Adipose tissue (tissue), 3 donors: ENCODE measurements around the gene PCDHGA3. TPM values are rescaled to one million over a fixed set of nuclear protein-coding genes. Genes with fewer than 3 reads are reported as not detected.
"Not testable (repeated sequence)": the region's sequence is repeated elsewhere in the genome, so short reads cannot be mapped to it uniquely, and the experiment has no call there.

Experiments
- H3K27ac ChIP-seq: one replicate; pipeline ENCODE4 v1.5.1; 2013; ENCODE audit warnings: low read depth, low read length
- WGBS, 3 donors: extraction: QIAGEN DNeasy Blood & Tissue Kit; methylation state at CpG; one replicate each; pipeline ENCODE4 v1.1.7; 2013; 5-methylcytosine and 5-hydroxymethylcytosine counted together
- polyA plus RNA-seq, 3 donors: library from polyadenylated mRNA; stranded (reverse); fragments of 200-250 nt; gene quantifications; one replicate each; pipeline ENCODE4 v1.2.3, GENCODE V29; 2013
- donor health status: healthy with polysubstance abuse.
- donor health status: Bipolar disorder and iron deficiency.
- donor health status: healthy.

Gene PCDHGA3
- polyA plus RNA-seq, 3 donors: 0.45 to 0.82 (median 0.54) TPM

- 21 to 24% (median 22%) methylated on average over 31 of the region's 31 CpGs for WGBS, 3 donors
- no peak overlapping the region for H3K27ac ChIP-seq
Measured at GRCh38 chr5:141343953-141344463, 379 bp downstream of the PCDHGA3 start.

- H3K27ac ChIP-seq: no peak overlapping the region
- 29 to 38% (median 32%) methylated on average over 20 of the region's 20 CpGs for WGBS, 3 donors
Measured at GRCh38 chr5:141345327-141345726, 1.7 kb downstream of the PCDHGA3 start.

- 37 to 42% (median 39%) methylated on average over 20 to 24 of the region's 35 CpGs for WGBS, 3 donors
- not testable (repeated sequence) for H3K27ac ChIP-seq
Measured at GRCh38 chr5:141346017-141346416, 2.4 kb downstream of the PCDHGA3 start.

GRCh38 chr5:141349917-141350619 lies 6.4 kb downstream of the PCDHGA3 start, which contains the start of gene PCDHGB1:
Gene PCDHGB1 (plus strand): TSS chr5:141350099. CDS start chr5:141350261, 162 bp downstream.
- WGBS, 3 donors: 19 to 25% (median 23%) methylated on average over 29 of the region's 29 CpGs
- no peak within 1 kb of the TSS for H3K27ac ChIP-seq

DNA sequence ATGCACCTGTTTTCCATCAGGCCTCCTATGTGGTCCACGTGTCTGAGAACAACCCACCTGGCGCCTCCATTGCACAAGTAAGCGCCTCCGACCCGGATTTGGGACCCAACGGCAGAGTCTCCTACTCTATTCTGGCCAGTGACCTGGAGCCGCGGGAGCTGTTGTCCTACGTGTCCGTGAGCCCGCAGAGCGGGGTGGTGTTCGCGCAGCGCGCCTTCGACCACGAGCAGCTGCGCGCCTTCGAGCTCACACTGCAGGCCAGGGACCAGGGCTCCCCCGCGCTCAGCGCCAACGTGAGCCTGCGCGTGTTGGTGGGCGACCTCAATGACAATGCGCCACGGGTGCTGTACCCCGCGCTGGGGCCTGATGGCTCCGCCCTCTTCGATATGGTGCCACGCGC lies 8.0 kb downstream of the PCDHGA3 start:
- no peak overlapping the region for H3K27ac ChIP-seq
- WGBS, 3 donors: 32 to 35% (median 34%) methylated on average over 31 to 32 of the region's 36 CpGs

DNA sequence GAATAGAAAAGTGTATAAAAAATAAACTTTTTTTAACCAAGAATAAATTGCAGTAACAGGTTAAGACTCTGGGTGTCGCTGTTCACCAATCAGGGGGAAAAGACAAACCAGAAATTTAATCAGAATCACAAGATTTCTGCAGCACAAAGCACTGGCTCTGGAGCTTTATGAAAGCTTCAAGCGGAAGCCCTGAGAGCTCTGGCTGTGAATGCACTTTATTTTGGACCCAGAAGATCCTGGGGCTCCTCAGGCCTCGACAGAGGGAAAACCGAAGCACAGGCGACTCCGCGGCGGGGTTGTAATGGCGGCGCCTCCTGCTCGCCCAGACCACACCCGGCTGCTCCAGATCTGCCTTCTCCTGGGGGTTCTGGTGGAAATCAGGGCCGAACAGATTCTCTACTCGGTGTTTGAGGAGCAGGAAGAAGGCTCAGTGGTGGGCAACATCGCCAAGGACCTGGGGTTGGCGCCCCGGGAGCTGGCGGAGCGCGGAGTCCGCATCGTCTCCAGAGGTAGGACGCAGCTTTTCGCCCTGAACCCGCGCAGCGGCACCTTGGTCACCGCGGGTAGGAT lies 11.4 kb downstream of the PCDHGA3 start, which contains the start of gene PCDHGA4:
PCDHGA4 (plus strand) TSS at position 122 of the 570 bp plus-strand sequence; CDS start at position 209, 87 bp downstream.
- 14 to 15% (median 15%) methylated on average over 29 of the region's 29 CpGs for WGBS, 3 donors
- H3K27ac ChIP-seq: no peak within 1 kb of the TSS

- 47 to 50% (median 48%) methylated on average over 24 of the region's 24 CpGs for WGBS, 3 donors
- H3K27ac ChIP-seq: no peak overlapping the region
Measured at GRCh38 chr5:141355641-141356040, 12.0 kb downstream of the PCDHGA3 start.

DNA sequence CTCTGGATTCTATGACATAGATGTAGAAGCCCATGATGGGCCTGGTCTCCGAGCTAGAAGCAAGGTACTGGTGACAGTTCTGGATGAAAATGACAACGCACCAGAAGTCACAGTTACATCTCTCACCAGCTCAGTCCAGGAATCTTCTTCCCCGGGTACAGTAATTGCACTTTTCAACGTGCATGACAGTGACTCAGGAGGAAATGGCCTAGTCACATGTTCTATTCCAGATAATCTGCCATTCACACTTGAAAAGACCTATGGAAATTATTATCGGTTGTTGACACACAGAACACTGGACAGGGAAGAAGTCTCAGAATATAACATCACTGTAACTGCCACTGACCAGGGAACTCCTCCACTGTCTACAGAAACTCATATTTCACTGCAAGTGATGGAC lies 12.5 kb downstream of the PCDHGA3 start:
- WGBS, 3 donors: 68 to 72% (median 69%) methylated on average over 5 of the region's 5 CpGs

GRCh38 chr5:141356950-141357349 lies 13.3 kb downstream of the PCDHGA3 start:
- H3K27ac ChIP-seq: no peak overlapping the region
- WGBS, 3 donors: 40 to 48% (median 43%) methylated on average over 19 of the region's 19 CpGs

More for the DNA sequence above, 12.5 kb downstream of the PCDHGA3 start:
- no peak overlapping the region for H3K27ac ChIP-seq

- no peak within 1 kb of the TSS for H3K27ac ChIP-seq
- 13 to 19% (median 17%) methylated on average over 24 of the region's 24 CpGs for WGBS, 3 donors
Measured at GRCh38 chr5:141359790-141360426, 16.3 kb downstream of the PCDHGA3 start, which contains the start of gene PCDHGB2. Gene PCDHGB2 (plus strand): TSS chr5:141359994. CDS start chr5:141360136, 142 bp downstream.

GRCh38 chr5:141360685-141361084 lies 17.1 kb downstream of the PCDHGA3 start:
- no peak overlapping the region for H3K27ac ChIP-seq
- WGBS, 3 donors: 29 to 39% (median 33%) methylated on average over 15 of the region's 15 CpGs

DNA sequence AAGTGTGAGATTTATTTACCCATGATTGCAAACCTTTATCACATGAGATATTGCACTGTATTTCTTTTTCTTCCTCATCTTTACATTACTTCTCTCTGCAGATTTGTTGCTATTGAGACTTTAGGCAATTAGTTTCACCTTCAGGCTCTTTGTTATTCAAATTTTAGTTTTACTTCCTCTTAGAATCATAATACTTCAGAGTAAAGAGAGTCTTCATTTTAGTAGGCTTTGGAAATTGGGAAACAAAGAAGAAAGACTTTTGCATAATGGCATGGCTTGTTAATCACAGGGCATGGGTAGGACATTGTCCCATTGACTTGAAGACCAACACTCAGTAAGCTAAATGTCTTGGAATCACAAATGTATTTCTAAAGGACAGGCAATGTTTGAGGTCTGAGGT lies 19.1 kb downstream of the PCDHGA3 start:
- H3K27ac ChIP-seq: no peak overlapping the region

GRCh38 chr5:141363952-141364660 lies 20.5 kb downstream of the PCDHGA3 start, which contains the start of gene PCDHGA5:
Gene PCDHGA5 (plus strand): TSS chr5:141364162. CDS start chr5:141364331, 169 bp downstream.
- H3K27ac ChIP-seq: no peak within 1 kb of the TSS
- WGBS, 3 donors: 12 to 19% (median 16%) methylated on average over 34 of the region's 34 CpGs

DNA sequence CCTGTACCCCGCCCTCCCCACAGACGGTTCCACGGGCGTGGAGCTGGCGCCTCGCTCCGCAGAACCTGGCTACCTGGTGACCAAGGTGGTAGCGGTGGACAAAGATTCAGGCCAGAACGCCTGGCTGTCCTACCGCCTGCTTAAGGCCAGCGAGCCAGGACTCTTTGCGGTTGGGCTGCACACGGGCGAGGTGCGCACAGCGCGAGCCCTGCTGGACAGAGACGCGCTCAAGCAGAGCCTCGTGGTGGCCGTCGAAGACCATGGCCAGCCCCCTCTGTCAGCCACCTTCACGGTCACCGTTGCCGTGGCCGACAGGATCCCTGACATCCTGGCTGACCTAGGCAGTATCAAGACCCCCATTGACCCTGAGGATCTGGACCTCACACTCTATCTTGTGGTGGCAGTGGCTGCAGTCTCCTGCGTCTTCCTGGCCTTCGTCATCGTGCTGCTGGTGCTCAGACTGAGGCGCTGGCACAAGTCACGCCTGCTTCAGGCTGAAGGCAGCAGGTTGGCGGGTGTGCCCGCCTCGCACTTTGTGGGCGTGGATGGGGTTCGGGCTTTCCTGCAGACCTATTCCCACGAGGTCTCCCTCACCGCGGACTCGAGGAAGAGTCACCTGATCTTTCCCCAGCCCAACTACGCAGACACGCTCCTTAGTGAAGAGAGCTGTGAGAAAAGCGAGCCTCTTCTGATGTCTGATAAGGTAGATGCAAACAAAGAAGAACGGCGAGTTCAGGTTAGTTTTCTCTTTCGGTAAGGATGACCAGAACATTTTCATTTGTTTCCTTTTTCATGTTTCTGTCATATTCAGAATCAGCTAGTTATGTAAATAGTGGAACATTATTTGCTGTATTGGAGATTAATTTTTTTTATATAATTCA lies 22.6 kb downstream of the PCDHGA3 start:
- H3K27ac ChIP-seq: no peak overlapping the region
- 30 to 38% (median 33%) methylated on average over 44 to 46 of the region's 46 CpGs for WGBS, 3 donors

DNA sequence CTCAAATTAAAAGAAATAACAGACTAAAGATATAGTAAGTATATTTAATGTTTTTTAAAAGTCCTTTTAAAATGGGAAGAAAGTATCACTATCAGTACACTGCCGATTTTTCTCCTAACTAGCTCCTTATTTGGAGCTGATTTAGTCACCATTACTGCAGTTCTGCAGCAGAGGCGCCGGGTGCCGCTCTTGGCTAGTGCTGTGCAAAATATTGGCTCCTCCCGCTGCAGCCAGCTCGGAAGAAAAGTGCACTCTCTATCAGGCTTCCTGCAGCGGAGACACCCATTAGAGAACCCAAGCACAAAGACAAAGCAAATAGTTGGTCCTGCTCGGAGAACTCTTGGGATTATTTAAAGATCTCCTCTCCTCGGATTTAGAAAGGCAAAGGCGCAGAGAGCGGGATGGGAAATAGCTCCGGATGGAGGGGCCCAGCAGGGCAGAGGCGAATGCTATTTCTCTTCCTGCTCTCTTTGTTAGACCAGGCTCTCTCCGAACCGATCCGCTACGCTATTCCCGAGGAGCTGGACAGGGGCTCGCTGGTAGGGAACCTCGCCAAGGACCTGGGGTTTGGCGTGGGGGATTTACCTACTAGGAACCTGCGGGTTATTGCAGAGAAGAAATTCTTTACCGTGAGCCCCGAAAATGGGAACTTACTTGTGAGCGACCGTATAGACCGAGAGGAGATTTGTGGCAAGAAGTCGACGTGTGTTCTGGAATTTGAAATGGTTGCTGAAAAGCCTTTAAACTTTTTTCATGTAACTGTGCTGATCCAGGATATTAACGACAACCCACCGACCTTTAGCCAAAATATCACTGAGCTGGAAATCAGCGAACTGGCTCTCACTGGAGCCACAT lies 26.6 kb downstream of the PCDHGA3 start, which contains the start of gene PCDHGB3:
PCDHGB3 (plus strand) TSS at position 249 of the 855 bp plus-strand sequence; CDS start at position 402, 153 bp downstream.
- H3K27ac ChIP-seq: no peak within 1 kb of the TSS
- WGBS, 3 donors: 15 to 18% (median 17%) methylated on average over 32 of the region's 32 CpGs
